HCT116 (cell line): ENCODE data around the gene NR2F2. TPM values are rescaled to one million over a fixed set of nuclear protein-coding genes. Genes with fewer than 3 reads are reported as not detected.

Source experiments
- ATAC-seq: fragments of 200-7000 bp; cut with Tn5 transposase; 2 replicates; pipeline ENCODE4 v1.9.1; 2020; ENCODE audit warnings: mild to moderate bottlenecking, moderate library complexity
- BruUV-seq: library from RNA; stranded (reverse); fragments of 400-500 nt; replicated peaks from 2 replicates; lab custom pipeline; 2021; lab: Mats Ljungman, UMichigan
- CTCF ChIA-PET: fragments of 300-600 bp; sonication (Branson Sonifier 250); formaldehyde crosslinking; loops from one replicate; lab custom pipeline; 2021; ENCODE audit warnings: antibody characterized with exemption; lab: Charles Lee
- POLR2A ChIA-PET: fragments of 300-600, 350-600 bp; sonication (Branson Sonifier 250); formaldehyde crosslinking; loops from one replicate; lab custom pipeline; 2021; ENCODE audit warnings: antibody characterized with exemption; lab: Charles Lee
- RAD21 ChIA-PET, 2 experiments: fragments of 300-600 bp; sonication (Branson Sonifier 250); formaldehyde crosslinking; loops; one replicate each; lab custom pipeline; 2023; ENCODE audit warnings: low total read pairs in 2 of 2; ENCODE audit not compliant: uncharacterized antibody in 2 of 2, unreplicated experiment in 2 of 2, low non-redundant PET in 1 of 2; lab: Charles Lee
- DNase-seq: peaks from one replicate; pipeline ENCODE4 v3.0.0-alpha.2; 2010; ENCODE audit warnings: low read depth, low spot score
- H2AFZ ChIP-seq: fragments of 200-600 bp; shearing (Covaris generic), sonication (generic); 2 replicates; pipeline ENCODE4 v1.6.1; 2017; ENCODE audit warnings: low read depth, mixed run types, mixed read lengths, antibody characterized with exemption, low read length; ENCODE audit not compliant: poor library complexity, severe bottlenecking
- H3K27ac ChIP-seq: 2 replicates; pipeline ENCODE4 v1.5.1; 2012; ENCODE audit warnings: low read depth, low read length
- H3K27me3 ChIP-seq: fragments of 200-600 bp; sonication (generic); 2 replicates; pipeline ENCODE4 v1.6.1; 2016; ENCODE audit warnings: mixed run types, low read length, mixed read lengths; ENCODE audit not compliant: insufficient read depth
- H3K36me3 ChIP-seq, 2 experiments: fragments of 200-500 bp in 1 of 2; fragments of 200-600 bp in 1 of 2; sonication (Bioruptor generic) in 1 of 2; sonication (generic) in 1 of 2; 2 replicates each; pipeline versions ENCODE4 v1.5.1 to v1.6.1; 2014 to 2016; ENCODE audit warnings: low read length in 2 of 2, inconsistent platforms in 1 of 2, mixed read lengths in 1 of 2, mixed run types in 1 of 2; ENCODE audit not compliant: insufficient read depth in 2 of 2, control insufficient read depth in 1 of 2
- H3K4me1 ChIP-seq, 2 experiments: fragments of 200-600 bp in 1 of 2; sonication (generic) in 1 of 2; 2 replicates each; pipeline versions ENCODE4 v1.5.1 to v1.6.1; 2012 to 2017; ENCODE audit warnings: low read length in 2 of 2, inconsistent platforms in 1 of 2, mild to moderate bottlenecking in 1 of 2, mixed read lengths in 1 of 2, mixed run types in 1 of 2, moderate library complexity in 1 of 2; ENCODE audit not compliant: insufficient read depth in 2 of 2, control insufficient read depth in 1 of 2
- H3K4me2 ChIP-seq: fragments of 200-600 bp; sonication (generic); 2 replicates; pipeline ENCODE4 v1.6.1; 2017; ENCODE audit warnings: mixed run types, low read length, mixed read lengths
- H3K4me3 ChIP-seq, 2 experiments: fragments of 200-600 bp in 1 of 2; sonication (generic) in 1 of 2; replicated peaks in 1 of 2; 2 replicates each; pipeline ENCODE4 v1.5.1; 2011 to 2016; ENCODE audit warnings: low read length in 2 of 2, control low read depth in 1 of 2, low read depth in 1 of 2, mild to moderate bottlenecking in 1 of 2, mixed read lengths in 1 of 2, mixed run types in 1 of 2
- H3K79me2 ChIP-seq: fragments of 200-600 bp; sonication (generic); 2 replicates; pipeline ENCODE4 v1.6.1; 2017; ENCODE audit warnings: mild to moderate bottlenecking, mixed run types, low read length, moderate library complexity, mixed read lengths; ENCODE audit not compliant: insufficient read depth
- H3K9ac ChIP-seq: fragments of 200-600 bp; sonication (generic); 2 replicates; pipeline ENCODE4 v1.6.1; 2016; ENCODE audit warnings: low read length, mixed read lengths
- H3K9me2 ChIP-seq: fragments of 200-600 bp; sonication (generic), shearing (Covaris generic); 2 replicates; pipeline ENCODE4 v1.6.1; 2017; ENCODE audit warnings: mixed run types, mild to moderate bottlenecking, moderate library complexity; ENCODE audit not compliant: insufficient read depth
- H3K9me3 ChIP-seq, 2 experiments: fragments of 200-500 bp in 1 of 2; fragments of 200-600 bp in 1 of 2; sonication (Bioruptor generic) in 1 of 2; sonication (generic) in 1 of 2; 2 replicates each; pipeline ENCODE4 v1.6.1; 2014 to 2017; ENCODE audit warnings: low read length in 2 of 2, mixed read lengths in 2 of 2, inconsistent platforms in 1 of 2, low read depth in 1 of 2, mild to moderate bottlenecking in 1 of 2, mixed run types in 1 of 2, moderate library complexity in 1 of 2; ENCODE audit not compliant: control insufficient read depth in 1 of 2, insufficient read depth in 1 of 2
- H4K20me1 ChIP-seq: fragments of 200-600 bp; sonication (generic), shearing (Covaris generic); 2 replicates; pipeline ENCODE4 v1.6.1; 2017; ENCODE audit warnings: mixed run types, mild to moderate bottlenecking, moderate library complexity; ENCODE audit not compliant: insufficient read depth
- ATF3 ChIP-seq: IDR thresholded peaks from 2 replicates; pipeline ENCODE4 v1.6.1; 2012
- CBX3 ChIP-seq: IDR thresholded peaks from 2 replicates; pipeline ENCODE4 v1.6.1; 2012; ENCODE audit warnings: low read depth
- CTCF ChIP-seq, 3 experiments: fragments of 200-600 bp in 1 of 3; sonication (generic) in 1 of 3; IDR thresholded peaks in 2 of 3; conservative IDR thresholded peaks in 1 of 3; 2 replicates each; pipeline ENCODE4 v1.5.1; 2012 to 2017; ENCODE audit warnings: low read depth in 2 of 3, low read length in 2 of 3, antibody characterized with exemption in 1 of 3, borderline replicate concordance in 1 of 3, control low read depth in 1 of 3, mild to moderate bottlenecking in 1 of 3, mixed read lengths in 1 of 3, mixed run types in 1 of 3, moderate library complexity in 1 of 3; ENCODE audit not compliant: insufficient read depth in 1 of 3
- EGR1 ChIP-seq: IDR thresholded peaks from 2 replicates; pipeline ENCODE4 v1.6.1; 2012; ENCODE audit warnings: low read depth
- ELF1 ChIP-seq: IDR thresholded peaks from 2 replicates; pipeline ENCODE4 v1.6.1; 2012; ENCODE audit warnings: low read depth, borderline replicate concordance
- JUND ChIP-seq: IDR thresholded peaks from 2 replicates; pipeline ENCODE4 v1.6.1; 2012
- MAX ChIP-seq: IDR thresholded peaks from 2 replicates; pipeline ENCODE4 v1.6.1; 2012
- RAD21 ChIP-seq: IDR thresholded peaks from 2 replicates; pipeline ENCODE4 v1.6.1; 2012; ENCODE audit warnings: low read depth, mild to moderate bottlenecking
- SP1 ChIP-seq: IDR thresholded peaks from 2 replicates; pipeline ENCODE4 v1.6.1; 2012; ENCODE audit warnings: low read depth
- SRF ChIP-seq: IDR thresholded peaks from 2 replicates; pipeline ENCODE4 v1.6.1; 2012; ENCODE audit warnings: low read depth
- ZBTB33 ChIP-seq: IDR thresholded peaks from 2 replicates; pipeline ENCODE4 v1.6.1; 2011; ENCODE audit warnings: mild to moderate bottlenecking, low read length, moderate library complexity; ENCODE audit not compliant: insufficient replicate concordance; ENCODE audit errors: extremely low read depth
- ZNF274 ChIP-seq: fragments of 200-500 bp; sonication (Bioruptor generic); IDR thresholded peaks from 2 replicates; pipeline ENCODE4 v1.6.1; 2014; ENCODE audit warnings: mild to moderate bottlenecking, low read depth, low read length, inconsistent platforms
- intact Hi-C: fragments of 100-400 bp; cut with micrococcal nuclease; formaldehyde crosslinking; loops from 2 replicates; pipeline ENCODE4 v1.10.0; 2022
- total RNA-seq: library from RNA; stranded (reverse); gene quantifications from one replicate; pipeline ENCODE4 v1.2.1, GENCODE V29; 2021; ENCODE audit not compliant: unreplicated experiment

NR2F2 gene
- total RNA-seq, 1 experiment from 2014 or later = 61.4 TPM

GRCh38 chr15:96334705-96335410 is 4.4 kb downstream of the NR2F2 start (continued):
- TF ChIP-seq ELF1 (no peak), ZBTB33 (no peak)

GRCh38 chr15:96335411-96336024 is 5.0 kb downstream of the NR2F2 start:
- no peak overlapping the region; the same call in 1 of the 2 replicates for H3K27ac ChIP-seq
- H3K4me2 ChIP-seq = peak overlapping the region; percentile 87
- peaks cover 27 to 55% of the 10 kb centered on the region in 2 experiments for H3K36me3 ChIP-seq
- H3K4me3 ChIP-seq = peak overlapping the region in 1 of 2 experiments; percentile 71; a peak in 2 of 4 replicates
- ChIA-PET POLR2A (no interaction called here), RAD21 (no interaction called here)
- no peaks in the 10 kb centered on the region for H3K9me2 ChIP-seq
- ATAC-seq = no peak
- peaks cover 94% of the 10 kb centered on the region for H3K79me2 ChIP-seq
- intact Hi-C loops = no loop called here
- no peak overlapping the region for H2AFZ ChIP-seq
- peaks cover 27% of the 10 kb centered on the region; the same call in 1 of the 2 replicates for H4K20me1 ChIP-seq
- TF ChIP-seq ZNF274 (no peak), SRF (no peak), RAD21 (no peak), EGR1 (no peak), CTCF (IDR thresholded peaks at IDR 0.05 in 2 of 3, conservative IDR thresholded peaks at IDR 0.05 in 1 of 3; ENCODE audit: borderline replicate concordance in 1 of 3, insufficient read depth in 1 of 3, low read depth in 2 of 3, low read length in 2 of 3) (no peak), ZBTB33 (no peak), JUND (no peak), CBX3 (no peak), SP1 (no peak), ATF3 (no peak), MAX (no peak)
- TF ChIP-seq, all 23 proteins: peak for 0
- BruUV-seq = TSS peak; percentile 6
- CTCF ChIA-PET = interaction anchor here (2.4 kb wide), 1 partner anchor 8 kb away, joined by 5 read pairs; no protein-coding TSS in a partner anchor
- DNase-seq = no peak
- Histone ChIP-seq H3K4me1 (peaks cover 19 to 52% of the 10 kb centered on the region in 2 experiments; a peak in 3 of 4 replicates), H3K9ac (peak overlapping the region; percentile 80), H3K27me3 (no peaks in the 10 kb centered on the region), H3K9me3 (no peaks in the 10 kb centered on the region)
